K562 (cell line): Measurements from ENCODE around the gene DCUN1D3. TPM values are rescaled to one million over a fixed set of nuclear protein-coding genes. Genes with fewer than 3 reads are reported as not detected.

Experiments
- ATAC-seq: fragments of 200-7000 bp; cut with Tn5 transposase; 3 replicates; pipeline ENCODE4 v1.9.1; 2020; ENCODE audit warnings: moderate library complexity
- BruUV-seq: library from RNA; stranded (reverse); fragments of 400-500 nt; replicated peaks from 2 replicates; lab custom pipeline; 2021; lab: Mats Ljungman, UMichigan
- CTCF ChIA-PET: fragments of 300-600 bp; formaldehyde crosslinking; extraction: SDS; loops from one replicate; lab custom pipeline; 2021; ENCODE audit warnings: low intra/inter-chr PET ratio; lab: Yijun Ruan, JAX
- POLR2A ChIA-PET: fragments of 300-600, 350-650 bp; sonication (Branson Sonifier 250); formaldehyde crosslinking; extraction: SDS; loops from one replicate; lab custom pipeline; 2021; ENCODE audit warnings: antibody characterized with exemption, inconsistent platforms; lab: Yijun Ruan, JAX
- DNase-seq, 4 experiments: peaks; one replicate each; pipeline versions ENCODE4 v3.0.0 to v3.0.0-alpha.2; 2011 to 2018; ENCODE audit warnings: low spot score in 3 of 4, mixed read lengths in 3 of 4; ENCODE audit errors: extremely low read depth in 1 of 4
- FAIRE-seq: peaks from 2 replicates; lab custom pipeline; 2011; peaks lifted over from hg19 to GRCh38; lab: Jason Lieb, UNC
- H2AFZ ChIP-seq: 2 replicates; pipeline ENCODE4 v1.6.0; 2011; ENCODE audit warnings: low read depth, low read length, control low read depth, inconsistent platforms
- H3K27ac ChIP-seq: fragments of 200-600 bp; 3 replicates; pipeline ENCODE4 v1.8.0; 2011; ENCODE audit warnings: low read depth, mild to moderate bottlenecking, control low read depth, inconsistent platforms, low read length, moderate library complexity, mixed read lengths; ENCODE audit errors: extremely low read depth
- H3K27me3 ChIP-seq, 2 experiments: fragments of 300-600 bp in 1 of 2; 2 replicates in 1 of 2; 3 replicates in 1 of 2; pipeline versions ENCODE4 v1.6.0 to v1.8.0; 2011; ENCODE audit warnings: inconsistent platforms in 2 of 2, low read length in 2 of 2, mild to moderate bottlenecking in 1 of 2, mixed read lengths in 1 of 2, moderate library complexity in 1 of 2; ENCODE audit not compliant: control insufficient read depth in 2 of 2, insufficient read depth in 2 of 2
- H3K36me3 ChIP-seq: fragments of 300-600 bp; 3 replicates; pipeline ENCODE4 v1.8.0; 2011; ENCODE audit warnings: mild to moderate bottlenecking, low read length, inconsistent platforms; ENCODE audit not compliant: control insufficient read depth, insufficient read depth
- H3K4me1 ChIP-seq, 2 experiments: fragments of 200-600 bp in 1 of 2; replicated peaks in 1 of 2; 2 replicates in 1 of 2; 3 replicates in 1 of 2; pipeline versions ENCODE4 v1.5.1 to v1.8.0; 2011; ENCODE audit warnings: inconsistent platforms in 2 of 2, low read length in 2 of 2, mild to moderate bottlenecking in 1 of 2, mixed read lengths in 1 of 2, moderate library complexity in 1 of 2; ENCODE audit not compliant: control insufficient read depth in 2 of 2, insufficient read depth in 2 of 2
- H3K4me2 ChIP-seq: 2 replicates; pipeline ENCODE4 v1.6.1; 2011; ENCODE audit warnings: low read length, control low read depth, inconsistent platforms, mixed read lengths; ENCODE audit not compliant: insufficient read depth
- H3K4me3 ChIP-seq: fragments of 200-600 bp; sonication (generic), shearing (Covaris generic); 2 replicates; pipeline ENCODE4 v1.5.1; 2016; ENCODE audit warnings: control low read depth, inconsistent platforms
- H3K79me2 ChIP-seq: fragments of 200-600 bp; 3 replicates; pipeline ENCODE4 v1.8.0; 2011; ENCODE audit warnings: low read length, inconsistent platforms; ENCODE audit not compliant: control insufficient read depth, insufficient read depth
- H3K9ac ChIP-seq, 2 experiments: 2 replicates each; pipeline versions ENCODE4 v1.6.0 to v1.6.1; 2011; ENCODE audit warnings: low read depth in 2 of 2, low read length in 2 of 2, control low read depth in 1 of 2, inconsistent platforms in 1 of 2, mild to moderate bottlenecking in 1 of 2, mixed read lengths in 1 of 2; ENCODE audit not compliant: insufficient read depth in 1 of 2
- H3K9me1 ChIP-seq: one replicate; pipeline ENCODE4 v1.6.0; 2011; ENCODE audit warnings: inconsistent platforms, mild to moderate bottlenecking, low read length, moderate library complexity; ENCODE audit not compliant: control insufficient read depth, insufficient read depth
- H3K9me3 ChIP-seq: replicated peaks from 2 replicates; pipeline ENCODE4 v1.5.1; 2011; ENCODE audit warnings: low read depth, low read length, inconsistent platforms; ENCODE audit not compliant: control insufficient read depth, insufficient read depth
- H4K20me1 ChIP-seq: replicated peaks from 2 replicates; pipeline ENCODE4 v1.6.1; 2011; ENCODE audit warnings: low read length, inconsistent platforms, mixed read lengths; ENCODE audit not compliant: control insufficient read depth, insufficient read depth
- FOXP1 ChIP-seq: sonication (generic); formaldehyde crosslinking; IDR thresholded peaks from 2 replicates; pipeline ENCODE4 v1.8.0; 2022; ENCODE audit warnings: mild to moderate bottlenecking, missing genetic modification reagents
- GATAD2B ChIP-seq: fragments of 450-650 bp; IDR thresholded peaks from 2 replicates; pipeline ENCODE4 v1.6.1; 2017; ENCODE audit warnings: mild to moderate bottlenecking, borderline replicate concordance
- GTF2E2 ChIP-seq: fragments of 200-800 bp; sonication (Bioruptor generic); IDR thresholded peaks from 2 replicates; pipeline ENCODE4 v1.6.1; 2016; ENCODE audit warnings: missing genetic modification characterization, missing compliant biosample characterization
- IFI16 ChIP-seq: fragments of 250-450 bp; sonication (Bioruptor Pico); IDR thresholded peaks from 2 replicates; pipeline ENCODE4 v2.1.2; 2022; ENCODE audit warnings: mild to moderate bottlenecking, inconsistent platforms
- JUND ChIP-seq, 2 experiments: IDR thresholded peaks; 2 replicates in 1 of 2; 3 replicates in 1 of 2; pipeline ENCODE4 v1.6.1; 2011; ENCODE audit warnings: borderline replicate concordance in 2 of 2, low read depth in 2 of 2, low read length in 2 of 2, improper control_type of control experiment in 1 of 2, missing biosample characterization in 1 of 2, missing genetic modification characterization in 1 of 2, missing genetic modification reagents in 1 of 2
- MTA2 ChIP-seq: fragments of 450-650 bp; IDR thresholded peaks from 2 replicates; pipeline ENCODE4 v1.6.1; 2016; ENCODE audit warnings: low read depth
- PKNOX1 ChIP-seq: fragments of 450-650 bp; IDR thresholded peaks from 2 replicates; pipeline ENCODE4 v1.6.1; 2016
- ZBTB49 ChIP-seq: sonication (generic); formaldehyde crosslinking; IDR thresholded peaks from 2 replicates; pipeline ENCODE4 v1.8.0; 2022; ENCODE audit warnings: missing genetic modification reagents, mild to moderate bottlenecking, borderline replicate concordance
- WGBS: fragments of 100-300 bp; shearing (Covaris generic); methylation state at CpG from one replicate; pipeline ENCODE4 v1.1.6; 2016; ENCODE audit warnings: low coverage, mixed read lengths; ENCODE audit not compliant: insufficient coverage; ENCODE audit errors: missing lambda C conversion rate; 5-methylcytosine and 5-hydroxymethylcytosine counted together
- in situ Hi-C: fragments of 300-500 bp; cut with MboI; formaldehyde crosslinking; loops from 4 replicates; pipeline ENCODE4 v1.15.0; 2018; ENCODE audit warnings: inconsistent platforms, mixed read lengths
- intact Hi-C: fragments of 100-400 bp; cut with micrococcal nuclease; formaldehyde crosslinking; loops from 2 replicates; pipeline ENCODE4 v1.14.2; 2022
- polyA plus RNA-seq, 8 experiments: library from polyadenylated mRNA; depleted of rRNA in 4 of 8; stranded (reverse) in 5 of 8; unstranded in 3 of 8; fragments of >200 nt; fragmentation: Nextera tagmentation in 2 of 8; fragmentation: Illumina TruSeq in 1 of 8; extraction: Ambion mirVana in 2 of 8; extraction: Trizol in 1 of 8; gene quantifications; 2 replicates each; pipeline versions ENCODE4 v1.2.1 to v1.2.3, GENCODE V29; 2011 to 2014; ENCODE audit warnings: inconsistent platforms in 1 of 8, missing spikeins in 1 of 8
- total RNA-seq, 7 experiments: library from RNA; depleted of rRNA in 6 of 7; stranded (reverse); fragments of >200 nt in 6 of 7; fragmentation: Illumina TruSeq in 2 of 7; extraction: Trizol in 2 of 7; gene quantifications; 2 replicates each; pipeline versions ENCODE4 v1.2.1 to v1.2.3, GENCODE V29; 2011 to 2021; ENCODE audit warnings: low replicate concordance in 1 of 7

DCUN1D3 gene
- total and polyA plus RNA-seq, 9 of the 15 experiments (the other 6 are each of a cell fraction or from before 2014, with no cell fraction given) = 1.0 to 4.7 (median 2.2) TPM

DNA sequence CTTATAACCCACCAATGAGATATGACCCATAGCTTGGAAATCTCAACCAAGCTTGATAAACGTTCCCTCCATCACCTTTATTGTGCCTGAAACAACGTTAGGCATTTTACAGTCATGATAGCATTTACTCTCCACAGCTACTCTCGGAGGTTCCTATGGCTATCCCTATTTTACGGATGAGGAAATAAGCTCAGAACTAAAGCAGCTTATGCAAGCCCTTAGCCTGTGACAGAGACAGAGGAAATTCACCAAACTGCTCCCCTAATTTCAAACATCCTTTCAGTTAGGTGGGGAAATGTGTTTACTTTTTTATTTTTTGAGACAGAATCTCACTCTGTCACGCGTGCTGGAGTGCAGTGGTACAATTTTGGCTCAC, 18.7 kb downstream of the DCUN1D3 start:
- no peaks in the 10 kb centered on the region for H3K9me1 ChIP-seq
- ATAC-seq (no peak), DNase-seq (no peak), FAIRE-seq (no peak)
- no peaks in the 10 kb centered on the region for H3K27me3 ChIP-seq
- H4K20me1 ChIP-seq = no peaks in the 10 kb centered on the region
- peaks cover 0 to 7% of the 10 kb centered on the region in 2 experiments; a peak in 3 of 5 replicates for H3K4me1 ChIP-seq
- POLR2A ChIA-PET = interaction anchor here (0.6 to 1.7 kb wide), 3 partner anchors 11 to 205 kb away, joined by 3 to 5 read pairs (median 4); no protein-coding TSS in a partner anchor
- no peak overlapping the region for H3K27ac ChIP-seq
- intact Hi-C loops = no loop called here
- BruUV-seq = no TSS peak
- no peaks in the 10 kb centered on the region for H3K9me3 ChIP-seq
- H2AFZ ChIP-seq = no peak overlapping the region
- WGBS = 54% methylated on average over 6 of the region's 6 CpGs
- H3K9ac ChIP-seq = no peak overlapping the region
- TF ChIP-seq GTF2E2 (tag) (no peak), JUND (IDR thresholded peaks at IDR 0.05; ENCODE audit: borderline replicate concordance, low read depth, low read length) (no peak), JUND (tag; IDR thresholded peaks at IDR 0.05; ENCODE audit: borderline replicate concordance, low read depth, low read length) (no peak), GATAD2B (no peak), MTA2 (no peak), ZBTB49 (CRISPR knock-in tag) (no peak), PKNOX1 (no peak), IFI16 (CRISPR knock-in tag) (no peak), FOXP1 (CRISPR knock-in tag) (no peak)
- CTCF ChIA-PET = no interaction called here
- in situ Hi-C loops = no loop called here
- no peak overlapping the region for H3K4me2 ChIP-seq
- no peaks in the 10 kb centered on the region for H3K36me3 ChIP-seq
- H3K79me2 ChIP-seq = no peaks in the 10 kb centered on the region
- no peak overlapping the region for H3K4me3 ChIP-seq
